ENCODE results near the gene SCNN1A. TPM values are rescaled to one million over a fixed set of nuclear protein-coding genes. Genes with fewer than 3 reads are reported as not detected.

SCNN1A gene
- polyA plus RNA-seq, 1 donor, result 25.7 TPM

GRCh38 chr12:6306151-6306550 lies 69.2 kb downstream of the SCNN1A start:
- DNase-seq, result no peak
- Histone ChIP-seq H3K9me3 (ENCODE audit: control insufficient read depth, low read depth, low read length) (no peaks in the 10 kb centered on the region), H3K27ac (ENCODE audit: low read length) (no peak overlapping the region), H3K4me1 (ENCODE audit: control insufficient read depth, insufficient read depth, low read length) (peaks cover 56% of the 10 kb centered on the region), H3K27me3 (ENCODE audit: control insufficient read depth, insufficient read depth, low read length) (no peaks in the 10 kb centered on the region), H3K36me3 (ENCODE audit: control insufficient read depth, insufficient read depth, low read length) (no peaks in the 10 kb centered on the region), H3K4me3 (ENCODE audit: low read length) (no peak overlapping the region)
- WGBS (ENCODE audit: insufficient coverage, low lambda C conversion rate), result no CpG with 5 or more reads among the region's 6 CpGs

- DNase-seq, result peak; percentile 70 to 86
- Histone ChIP-seq H3K4me1 (ENCODE audit: control insufficient read depth, insufficient read depth, low read length) (peaks cover 50% of the 10 kb centered on the region), H3K4me3 (ENCODE audit: low read length) (no peak overlapping the region)
These were observed 72.3 kb downstream of the SCNN1A start for GRCh38 chr12:6303071-6303470.

GRCh38 chr12:6302621-6303020 lies 72.7 kb downstream of the SCNN1A start:
- Histone ChIP-seq H3K4me3 (ENCODE audit: low read length) (no peak overlapping the region), H3K36me3 (ENCODE audit: control insufficient read depth, insufficient read depth, low read length) (no peaks in the 10 kb centered on the region), H3K4me1 (ENCODE audit: control insufficient read depth, insufficient read depth, low read length) (peaks cover 50% of the 10 kb centered on the region), H3K9me3 (ENCODE audit: control insufficient read depth, low read depth, low read length) (peaks cover 5% of the 10 kb centered on the region), H3K27ac (ENCODE audit: low read length) (peak overlapping the region; percentile 72), H3K27me3 (ENCODE audit: control insufficient read depth, insufficient read depth, low read length) (no peaks in the 10 kb centered on the region)
- DNase-seq, result no peak
- no CpG with 5 or more reads among the region's 3 CpGs for WGBS (ENCODE audit: insufficient coverage, low lambda C conversion rate)

More at GRCh38 chr12:6303071-6303470, 72.3 kb downstream of the SCNN1A start:
- peaks cover 5% of the 10 kb centered on the region for H3K9me3 ChIP-seq (ENCODE audit: control insufficient read depth, low read depth, low read length)
- H3K36me3 ChIP-seq (ENCODE audit: control insufficient read depth, insufficient read depth, low read length), result no peaks in the 10 kb centered on the region
- no CpG with 5 or more reads among the region's 5 CpGs for WGBS (ENCODE audit: insufficient coverage, low lambda C conversion rate)
- peak overlapping the region; percentile 72 for H3K27ac ChIP-seq (ENCODE audit: low read length)
- no peaks in the 10 kb centered on the region for H3K27me3 ChIP-seq (ENCODE audit: control insufficient read depth, insufficient read depth, low read length)

GRCh38 chr12:6301721-6302120 lies 73.6 kb downstream of the SCNN1A start:
- Histone ChIP-seq H3K27ac (ENCODE audit: low read length) (peak overlapping the region; percentile 72), H3K4me1 (ENCODE audit: control insufficient read depth, insufficient read depth, low read length) (peaks cover 49% of the 10 kb centered on the region), H3K27me3 (ENCODE audit: control insufficient read depth, insufficient read depth, low read length) (no peaks in the 10 kb centered on the region), H3K4me3 (ENCODE audit: low read length) (no peak overlapping the region), H3K36me3 (ENCODE audit: control insufficient read depth, insufficient read depth, low read length) (no peaks in the 10 kb centered on the region), H3K9me3 (ENCODE audit: control insufficient read depth, low read depth, low read length) (peaks cover 5% of the 10 kb centered on the region)
- no CpG with 5 or more reads among the region's 7 CpGs for WGBS (ENCODE audit: insufficient coverage, low lambda C conversion rate)
- no peak for DNase-seq

GRCh38 chr12:6297170-6297569 lies 78.2 kb downstream of the SCNN1A start:
- Histone ChIP-seq H3K27ac (ENCODE audit: low read length) (peak overlapping the region; percentile 64), H3K4me1 (ENCODE audit: control insufficient read depth, insufficient read depth, low read length) (peaks cover 64% of the 10 kb centered on the region), H3K4me3 (ENCODE audit: low read length) (no peak overlapping the region), H3K36me3 (ENCODE audit: control insufficient read depth, insufficient read depth, low read length) (no peaks in the 10 kb centered on the region), H3K27me3 (ENCODE audit: control insufficient read depth, insufficient read depth, low read length) (no peaks in the 10 kb centered on the region), H3K9me3 (ENCODE audit: control insufficient read depth, low read depth, low read length) (peaks cover 5% of the 10 kb centered on the region)
- peak in 1 of 2 donors; percentile 8 for DNase-seq
- WGBS (ENCODE audit: insufficient coverage, low lambda C conversion rate), result no CpG with 5 or more reads among the region's 10 CpGs

Other genes with a start within 250 kb of the SCNN1A start
- gene CD9, start 175.2 kb downstream of the SCNN1A start, polyA plus RNA-seq, result 204 TPM
- gene PLEKHG6, start 64.9 kb downstream of the SCNN1A start, polyA plus RNA-seq, result 106 TPM
- gene TNFRSF1A, start 33.5 kb downstream of the SCNN1A start, polyA plus RNA-seq, result 122 TPM
- gene LTBR, start 8.6 kb upstream of the SCNN1A start, polyA plus RNA-seq, result 132 TPM
- gene CD27, start 69.4 kb upstream of the SCNN1A start, polyA plus RNA-seq, result 1.6 TPM
- gene TAPBPL, start 76.5 kb upstream of the SCNN1A start, polyA plus RNA-seq, result 38.5 TPM
- 9.6 TPM for gene VAMP1, start 95.1 kb upstream of the SCNN1A start, polyA plus RNA-seq
- 103 TPM for gene MRPL51, start 117.7 kb upstream of the SCNN1A start, polyA plus RNA-seq
- gene NCAPD2, start 118.5 kb upstream of the SCNN1A start, polyA plus RNA-seq, result 38.6 TPM
- gene GAPDH, start 159.0 kb upstream of the SCNN1A start, polyA plus RNA-seq, result 2,065 TPM
- 10.5 TPM for gene IFFO1, start 180.5 kb upstream of the SCNN1A start, polyA plus RNA-seq
- gene NOP2, start 192.7 kb upstream of the SCNN1A start, polyA plus RNA-seq, result 49.3 TPM
- gene CHD4, start 231.8 kb upstream of the SCNN1A start, polyA plus RNA-seq, result 132 TPM

Data from large intestine (tissue), 3 donors.